ENCODE measurements around the gene DGAT2L6. TPM values are rescaled to one million over a fixed set of nuclear protein-coding genes. Genes with fewer than 3 reads are reported as not detected.
A peak's percentile ranks its signal among the peaks of the same experiment; 100 is the strongest.

The DGAT2L6 gene
- total RNA-seq, 1 donor from 2014 or later, result not detected

DNA sequence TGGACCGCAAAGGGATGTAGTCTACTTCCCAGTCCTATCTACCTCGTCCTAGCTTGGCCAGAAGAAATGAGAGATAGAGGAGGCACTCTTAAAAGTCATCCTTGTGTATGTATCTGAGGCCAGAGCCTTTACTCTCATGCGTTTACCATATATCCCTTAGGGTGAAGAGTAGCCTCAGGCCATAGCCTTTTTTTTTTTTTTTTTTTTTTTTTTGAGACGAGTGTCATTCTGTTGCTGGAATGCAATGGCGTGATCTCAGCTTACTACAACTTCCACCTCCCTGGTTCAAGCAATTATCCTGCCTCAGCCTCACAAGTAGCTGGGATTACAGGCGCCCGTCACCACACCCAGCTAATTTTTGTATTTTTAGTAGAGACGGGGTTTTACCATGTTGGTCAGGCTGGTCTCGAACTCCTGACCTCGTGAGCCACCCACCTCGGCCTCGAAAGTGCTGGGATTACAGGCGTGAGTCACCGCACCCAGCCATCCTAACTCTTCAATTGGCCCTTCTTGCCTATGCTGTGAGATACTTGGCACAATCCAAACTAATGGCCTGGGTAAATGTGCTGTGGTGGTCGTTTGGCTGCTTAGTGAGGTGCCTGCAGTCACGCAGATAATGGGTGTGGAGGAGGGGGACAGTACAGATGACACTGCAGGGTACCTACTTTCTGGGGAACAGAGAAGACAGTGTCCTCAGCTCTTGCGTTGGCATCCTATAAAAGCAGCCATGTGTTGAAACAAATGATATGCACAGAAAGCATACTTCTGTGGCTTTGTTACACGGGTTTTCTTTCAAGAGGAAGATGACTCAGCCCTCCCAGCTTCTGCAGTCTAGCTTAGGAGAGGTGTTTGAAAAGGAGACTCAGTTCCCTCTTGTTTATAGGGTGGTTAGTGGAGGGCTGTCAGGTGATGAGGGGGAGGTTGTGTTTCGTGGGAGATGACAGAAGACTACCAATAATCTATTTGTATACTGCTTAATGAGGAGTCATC is 10.4 kb upstream of the DGAT2L6 start:
- no peaks in the 10 kb centered on the region for H3K27me3 Mint-ChIP-seq
- H3K4me1 Mint-ChIP-seq (ENCODE audit: unreplicated experiment), result peaks cover 9% of the 10 kb centered on the region
- peaks cover 7% of the 10 kb centered on the region for H3K36me3 Mint-ChIP-seq
- TF ChIP-seq, protein P1, sequence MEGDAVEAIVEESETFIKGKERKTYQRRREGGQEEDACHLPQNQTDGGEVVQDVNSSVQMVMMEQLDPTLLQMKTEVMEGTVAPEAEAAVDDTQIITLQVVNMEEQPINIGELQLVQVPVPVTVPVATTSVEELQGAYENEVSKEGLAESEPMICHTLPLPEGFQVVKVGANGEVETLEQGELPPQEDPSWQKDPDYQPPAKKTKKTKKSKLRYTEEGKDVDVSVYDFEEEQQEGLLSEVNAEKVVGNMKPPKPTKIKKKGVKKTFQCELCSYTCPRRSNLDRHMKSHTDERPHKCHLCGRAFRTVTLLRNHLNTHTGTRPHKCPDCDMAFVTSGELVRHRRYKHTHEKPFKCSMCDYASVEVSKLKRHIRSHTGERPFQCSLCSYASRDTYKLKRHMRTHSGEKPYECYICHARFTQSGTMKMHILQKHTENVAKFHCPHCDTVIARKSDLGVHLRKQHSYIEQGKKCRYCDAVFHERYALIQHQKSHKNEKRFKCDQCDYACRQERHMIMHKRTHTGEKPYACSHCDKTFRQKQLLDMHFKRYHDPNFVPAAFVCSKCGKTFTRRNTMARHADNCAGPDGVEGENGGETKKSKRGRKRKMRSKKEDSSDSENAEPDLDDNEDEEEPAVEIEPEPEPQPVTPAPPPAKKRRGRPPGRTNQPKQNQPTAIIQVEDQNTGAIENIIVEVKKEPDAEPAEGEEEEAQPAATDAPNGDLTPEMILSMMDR (conservative IDR thresholded peaks at IDR 0.05), result no peak
- peaks cover 3% of the 10 kb centered on the region for H3K9me3 Mint-ChIP-seq
- no peak for DNase-seq (ENCODE audit: extremely low spot score, unreplicated experiment)
- H3K27ac Mint-ChIP-seq, result no peak overlapping the region
- H3K4me3 Mint-ChIP-seq, result no peak overlapping the region

DNA sequence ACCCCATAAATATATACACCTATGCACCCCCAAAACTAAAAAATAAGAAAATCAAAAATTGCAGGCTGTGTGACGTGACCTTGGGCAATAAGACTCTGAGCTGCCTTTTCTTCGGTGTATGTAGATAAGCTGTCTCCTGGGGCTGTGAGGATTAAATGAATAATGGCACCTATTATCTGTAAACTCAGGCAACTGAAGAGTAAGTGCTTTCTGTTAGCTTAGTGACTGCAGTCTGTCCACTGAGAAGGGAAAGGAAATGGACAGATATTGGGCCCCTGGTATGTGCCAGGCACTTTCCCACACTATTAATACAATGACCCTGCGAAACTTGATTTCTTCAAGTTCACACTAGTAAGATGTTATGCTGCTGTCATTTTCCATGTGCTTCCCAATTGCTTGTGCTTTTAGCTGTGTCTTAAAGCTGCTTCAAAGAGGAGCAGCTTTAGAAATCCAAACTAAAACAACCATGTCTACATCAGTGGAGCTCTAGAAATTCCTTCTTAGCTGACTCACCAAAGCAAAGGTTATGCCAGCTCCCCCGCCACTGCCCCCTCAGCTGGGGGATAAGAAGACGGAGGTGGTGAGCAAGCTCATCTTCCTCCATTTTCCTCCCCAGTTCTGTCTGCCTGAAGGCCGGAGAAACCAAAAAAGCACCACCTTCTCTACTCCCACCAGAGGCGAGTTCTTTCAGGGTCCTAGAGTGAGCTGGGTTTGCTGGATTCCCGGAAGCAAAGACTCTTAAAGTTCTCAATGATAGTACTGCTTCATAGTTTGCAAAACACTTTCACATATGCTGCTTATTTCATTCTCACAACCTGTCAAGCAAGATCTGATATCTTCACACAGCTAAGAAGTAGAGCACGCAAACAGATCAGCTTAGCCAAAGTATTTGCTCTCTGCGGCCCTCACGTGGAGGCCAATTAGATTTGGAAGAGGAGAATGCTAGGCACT is 8.8 kb upstream of the DGAT2L6 start:
- no peaks in the 10 kb centered on the region for H3K27me3 Mint-ChIP-seq
- H3K4me1 Mint-ChIP-seq (ENCODE audit: unreplicated experiment), result peaks cover 9% of the 10 kb centered on the region
- peak overlapping the region; percentile 74 for H3K27ac Mint-ChIP-seq
- peaks cover 3% of the 10 kb centered on the region for H3K9me3 Mint-ChIP-seq
- TF ChIP-seq, protein P1 (conservative IDR thresholded peaks at IDR 0.05), result no peak
- H3K4me3 Mint-ChIP-seq, result peak overlapping the region; percentile 67
- peaks cover 7% of the 10 kb centered on the region for H3K36me3 Mint-ChIP-seq
- DNase-seq (ENCODE audit: extremely low spot score, unreplicated experiment), result no peak

DNA sequence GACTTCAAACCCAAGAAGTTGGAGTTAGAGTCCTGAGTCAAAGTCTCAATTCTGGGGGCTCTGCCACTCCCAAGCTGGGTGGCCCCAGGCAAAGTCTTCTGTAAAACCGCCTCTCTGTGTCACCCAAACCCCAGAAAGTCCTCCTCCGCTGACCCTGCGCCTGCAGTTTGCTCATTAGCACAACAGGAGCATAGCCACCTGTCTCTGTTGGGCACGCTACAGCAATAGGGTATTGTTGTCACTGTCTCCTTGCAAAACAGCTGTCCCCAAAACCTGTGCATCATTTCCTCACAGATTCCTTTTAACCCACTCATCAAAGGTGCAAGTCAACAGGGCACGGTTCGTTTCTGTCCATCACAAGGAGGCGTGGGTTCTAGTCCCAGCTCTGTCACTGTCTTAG is 8.0 kb upstream of the DGAT2L6 start:
- H3K4me1 Mint-ChIP-seq (ENCODE audit: unreplicated experiment), result peaks cover 9% of the 10 kb centered on the region
- peaks cover 6% of the 10 kb centered on the region for H3K36me3 Mint-ChIP-seq
- no peak overlapping the region for H3K4me3 Mint-ChIP-seq
- no peak overlapping the region for H3K27ac Mint-ChIP-seq
- DNase-seq (ENCODE audit: extremely low spot score, unreplicated experiment), result no peak
- peaks cover 3% of the 10 kb centered on the region for H3K9me3 Mint-ChIP-seq
- TF ChIP-seq, protein P1 (conservative IDR thresholded peaks at IDR 0.05), result no peak
- no peaks in the 10 kb centered on the region for H3K27me3 Mint-ChIP-seq

DNA sequence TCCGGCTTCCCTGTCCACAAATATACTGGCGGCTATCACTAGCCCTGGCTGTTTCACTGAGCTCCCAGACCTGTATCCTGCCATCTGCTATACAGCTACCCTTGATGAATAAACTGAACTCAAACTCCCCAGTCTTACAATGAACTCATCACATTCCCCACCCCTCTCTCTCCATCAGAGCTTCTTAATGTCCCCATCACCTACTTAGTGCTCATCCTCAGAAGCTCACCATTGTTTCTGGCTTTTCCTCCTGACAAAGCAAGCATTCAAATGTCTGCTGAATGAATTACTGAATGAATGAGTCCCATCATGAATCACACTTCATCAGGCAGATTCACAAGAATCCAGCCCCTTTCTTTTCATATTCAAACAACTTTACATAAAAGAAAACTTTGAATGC is 5.7 kb upstream of the DGAT2L6 start:
- Mint-ChIP-seq H3K4me3 (no peak overlapping the region), H3K9me3 (peaks cover 3% of the 10 kb centered on the region), H3K27me3 (no peaks in the 10 kb centered on the region), H3K4me1 (ENCODE audit: unreplicated experiment) (peaks cover 9% of the 10 kb centered on the region), H3K27ac (no peak overlapping the region), H3K36me3 (no peaks in the 10 kb centered on the region)
- no peak for DNase-seq (ENCODE audit: extremely low spot score, unreplicated experiment)
- TF ChIP-seq, protein P1 (conservative IDR thresholded peaks at IDR 0.05), result no peak

DNA sequence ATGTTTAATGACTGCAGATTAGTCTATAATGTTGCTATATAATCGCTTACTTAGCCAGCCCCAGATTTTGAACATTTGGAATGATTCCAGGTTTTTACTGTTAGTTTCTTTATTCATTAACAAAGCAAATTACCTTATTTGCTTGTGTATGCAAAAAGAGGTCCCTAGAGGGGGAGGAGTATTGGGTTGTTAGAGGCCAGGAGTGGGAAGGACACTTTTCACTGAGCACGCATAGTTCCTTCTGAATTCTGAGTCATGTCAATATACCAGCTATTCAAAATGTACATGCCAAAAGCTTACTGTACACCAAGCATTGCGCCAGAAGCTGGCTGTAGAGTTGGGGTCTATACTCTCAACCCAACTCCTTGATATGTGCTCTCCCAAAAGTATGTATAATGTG is 5.1 kb upstream of the DGAT2L6 start:
- Mint-ChIP-seq H3K9me3 (peaks cover 3% of the 10 kb centered on the region), H3K4me1 (ENCODE audit: unreplicated experiment) (peaks cover 9% of the 10 kb centered on the region), H3K36me3 (no peaks in the 10 kb centered on the region), H3K27me3 (no peaks in the 10 kb centered on the region), H3K27ac (no peak overlapping the region), H3K4me3 (no peak overlapping the region)
- DNase-seq (ENCODE audit: extremely low spot score, unreplicated experiment), result no peak
- TF ChIP-seq, protein P1 (conservative IDR thresholded peaks at IDR 0.05), result no peak
